Activated T-helper 17 cell treated with anti-CD3 and anti-CD28 coated beads, Interleukin-2, amount 50 U/mL, for 72 hours (primary cell): ENCODE data around the gene DNAJB1. TPM values are rescaled to one million over a fixed set of nuclear protein-coding genes. Genes with fewer than 3 reads are reported as not detected.
"Not testable (repeated sequence)": the region's sequence is repeated elsewhere in the genome, so short reads cannot be mapped to it uniquely, and the experiment has no call there.

Experiments
- ATAC-seq: fragments of 150-1000 bp; cut with Tn5 transposase; replicated peaks from 2 replicates; pipeline ENCODE4 v1.10.0; 2021; ENCODE audit warnings: mild to moderate bottlenecking, moderate library complexity
- H3K27ac Mint-ChIP-seq: one replicate; pipeline ENCODE4 v1.8.0; 2022; ENCODE audit warnings: mixed read lengths
- H3K27me3 Mint-ChIP-seq: one replicate; pipeline ENCODE4 v1.8.0; 2022; ENCODE audit warnings: mixed read lengths
- H3K36me3 Mint-ChIP-seq: one replicate; pipeline ENCODE4 v1.8.0; 2022; ENCODE audit warnings: low read depth, mild to moderate bottlenecking, mixed read lengths
- H3K4me1 Mint-ChIP-seq: one replicate; pipeline ENCODE4 v1.8.0; 2022; ENCODE audit warnings: mixed read lengths
- H3K4me3 Mint-ChIP-seq: one replicate; pipeline ENCODE4 v1.8.0; 2022; ENCODE audit warnings: mild to moderate bottlenecking, mixed read lengths
- H3K9me3 Mint-ChIP-seq: one replicate; pipeline ENCODE4 v1.8.0; 2022; ENCODE audit warnings: mixed read lengths
- total RNA-seq, 2 donors: library from RNA; stranded (reverse); gene quantifications; one replicate each; pipeline ENCODE4 v1.2.3, GENCODE V29; 2022

DNAJB1 gene
- total RNA-seq = 100 to 1,000 TPM in 1 of 2 donors, 10 to 100 TPM in 1; 79.4 to 140 TPM

GRCh38 chr19:14517840-14518505, at the start of gene DNAJB1:
Gene DNAJB1, minus strand, starts transcription at chr19:14518397. Its CDS starts 48 bp downstream, at chr19:14518349.
- no peaks in the 10 kb centered on the region for H3K27me3 Mint-ChIP-seq
- H3K27ac Mint-ChIP-seq = peak within 1 kb of the TSS; percentile 95
- peak; percentile 62 for ATAC-seq
- H3K4me3 Mint-ChIP-seq = peak within 1 kb of the TSS; percentile 99
- no peaks in the 10 kb centered on the region for H3K9me3 Mint-ChIP-seq
- peaks cover 56% of the 10 kb centered on the region for H3K36me3 Mint-ChIP-seq
- peaks cover 51% of the 10 kb centered on the region for H3K4me1 Mint-ChIP-seq

DNA sequence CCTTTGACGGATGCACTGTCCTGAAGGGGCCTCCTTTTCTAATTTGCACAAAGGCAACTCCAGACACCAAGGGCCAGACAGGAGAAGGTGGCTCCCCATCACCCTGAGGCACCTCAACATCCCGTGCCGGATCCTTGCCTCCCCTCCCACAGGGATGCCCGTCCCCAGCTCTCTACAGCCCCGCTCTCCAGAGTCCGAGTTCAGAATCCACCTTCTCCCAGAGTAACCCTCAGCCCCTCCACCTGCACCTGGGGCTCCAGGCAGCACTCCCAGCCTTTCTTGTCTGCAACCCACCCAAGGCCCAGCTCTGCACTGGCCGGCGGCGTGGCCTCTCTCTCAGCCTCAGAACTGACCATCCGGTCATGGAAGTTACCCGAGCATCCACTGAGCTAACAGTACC, 48.9 kb upstream of the DNAJB1 start:
- Mint-ChIP-seq H3K27ac (peak overlapping the region; percentile 13), H3K4me3 (no peak overlapping the region), H3K27me3 (no peaks in the 10 kb centered on the region), H3K9me3 (no peaks in the 10 kb centered on the region), H3K36me3 (peaks cover 39% of the 10 kb centered on the region), H3K4me1 (peaks cover 11% of the 10 kb centered on the region)
- ATAC-seq = no peak

DNA sequence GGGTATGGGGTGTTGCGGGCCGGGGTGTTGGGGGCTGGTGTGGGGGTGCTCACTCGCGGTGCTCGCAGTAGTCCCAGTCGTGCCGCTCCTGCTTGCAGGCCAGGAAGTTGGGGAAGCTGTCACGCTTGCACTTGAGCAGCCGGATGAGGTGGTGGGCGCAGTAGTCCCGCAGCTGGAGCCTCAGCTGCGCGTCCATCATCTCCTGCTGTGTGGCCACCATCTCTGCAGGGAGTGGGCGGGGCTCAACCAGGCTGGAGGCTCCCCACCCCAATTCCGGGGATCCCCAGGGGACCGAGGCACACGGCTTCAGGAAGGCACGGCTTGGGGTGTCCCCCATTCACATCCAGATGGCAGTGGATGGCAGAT, 48.5 kb upstream of the DNAJB1 start:
- Mint-ChIP-seq H3K36me3 (peaks cover 37% of the 10 kb centered on the region), H3K4me3 (no peak overlapping the region), H3K9me3 (no peaks in the 10 kb centered on the region), H3K27ac (no peak overlapping the region), H3K4me1 (peaks cover 11% of the 10 kb centered on the region), H3K27me3 (no peaks in the 10 kb centered on the region)
- no peak for ATAC-seq

GRCh38 chr19:14565765-14566711, 47.8 kb upstream of the DNAJB1 start:
- ATAC-seq = no peak
- Mint-ChIP-seq H3K27ac (no peak overlapping the region), H3K27me3 (no peaks in the 10 kb centered on the region), H3K4me3 (no peak overlapping the region), H3K36me3 (peaks cover 33% of the 10 kb centered on the region), H3K4me1 (peaks cover 11% of the 10 kb centered on the region), H3K9me3 (no peaks in the 10 kb centered on the region)

DNA sequence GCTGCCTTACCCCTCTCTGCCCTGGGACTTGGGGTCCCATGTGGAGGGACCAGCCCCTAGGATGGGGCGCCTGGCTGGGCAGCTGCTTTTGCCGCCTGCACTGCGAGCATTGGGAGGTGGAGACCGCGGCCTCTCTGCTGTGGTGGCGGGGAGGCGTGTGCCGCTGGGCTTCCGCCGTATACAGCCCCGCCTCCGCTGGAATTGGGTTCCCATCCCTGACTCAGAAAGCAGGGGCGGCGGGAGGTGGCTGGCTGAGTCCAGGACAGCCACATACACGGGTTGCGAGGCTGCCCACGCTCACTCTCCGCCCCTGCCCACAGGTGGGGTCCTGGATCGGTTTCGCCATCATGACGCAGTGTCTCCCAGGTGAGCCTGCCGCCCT, 47.1 kb upstream of the DNAJB1 start:
- Mint-ChIP-seq H3K27ac (no peak overlapping the region), H3K4me3 (no peak overlapping the region), H3K4me1 (peaks cover 11% of the 10 kb centered on the region), H3K9me3 (no peaks in the 10 kb centered on the region), H3K27me3 (no peaks in the 10 kb centered on the region), H3K36me3 (peaks cover 33% of the 10 kb centered on the region)
- no peak for ATAC-seq

- not testable (repeated sequence) for H3K27ac Mint-ChIP-seq
- peaks cover 11% of the 10 kb centered on the region for H3K4me1 Mint-ChIP-seq
- ATAC-seq = peak; percentile 4
Observed at GRCh38 chr19:14564652-14565297, 46.6 kb upstream of the DNAJB1 start.

DNA sequence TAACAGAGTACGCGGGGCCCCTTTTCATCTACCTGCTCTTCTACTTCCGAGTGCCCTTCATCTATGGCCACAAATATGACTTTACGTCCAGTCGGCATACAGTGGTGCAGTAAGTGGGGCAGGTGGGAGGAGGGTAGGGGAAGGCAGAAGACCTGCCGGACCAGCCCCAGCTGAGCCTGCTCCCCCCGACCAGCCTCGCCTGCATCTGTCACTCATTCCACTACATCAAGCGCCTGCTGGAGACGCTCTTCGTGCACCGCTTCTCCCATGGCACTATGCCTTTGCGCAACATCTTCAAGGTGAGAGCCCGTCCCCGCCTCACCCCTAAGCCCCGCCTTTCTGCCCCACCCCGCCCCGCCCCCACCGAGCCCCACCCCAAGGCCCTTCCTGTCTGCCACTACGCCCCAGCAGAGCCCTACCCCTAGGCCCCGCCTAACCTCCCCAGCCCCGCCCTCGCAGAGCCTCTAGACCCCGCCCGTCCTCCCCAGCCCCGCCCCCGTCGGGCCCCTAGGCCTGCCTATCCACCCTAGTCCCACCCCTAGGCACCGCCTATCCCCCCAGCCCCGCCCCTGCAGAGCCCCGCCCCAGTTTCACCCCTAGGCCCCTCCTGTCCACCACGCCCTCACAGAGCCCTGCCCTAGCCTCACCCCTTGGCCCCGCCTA, 45.9 kb upstream of the DNAJB1 start:
- Mint-ChIP-seq H3K36me3 (peaks cover 33% of the 10 kb centered on the region), H3K9me3 (no peaks in the 10 kb centered on the region), H3K27ac (peak overlapping the region; percentile 65), H3K4me3 (no peak overlapping the region), H3K27me3 (no peaks in the 10 kb centered on the region), H3K4me1 (peaks cover 5% of the 10 kb centered on the region)
- ATAC-seq = peak; percentile 83

More at GRCh38 chr19:14564652-14565297, 46.6 kb upstream of the DNAJB1 start:
- H3K36me3 Mint-ChIP-seq = peaks cover 33% of the 10 kb centered on the region
- H3K27me3 Mint-ChIP-seq, H3K9me3 Mint-ChIP-seq, H3K4me3 Mint-ChIP-seq: not testable (repeated sequence)

DNA sequence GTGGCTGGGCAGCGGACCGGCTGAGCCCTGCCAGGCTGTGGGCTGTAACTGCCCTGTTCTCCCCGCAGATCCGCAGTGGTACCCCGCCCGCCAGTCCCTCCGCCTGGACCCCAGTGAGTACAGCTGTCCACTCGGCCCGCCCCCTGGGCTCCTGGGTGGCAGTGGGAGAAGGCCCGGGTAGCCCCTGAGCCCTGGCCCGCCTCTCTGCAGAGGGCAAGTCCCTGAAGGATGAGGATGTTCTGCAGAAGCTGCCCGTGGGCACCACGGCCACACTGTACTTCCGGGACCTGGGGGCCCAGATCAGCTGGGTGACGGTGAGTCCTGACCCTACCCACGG, 45.4 kb upstream of the DNAJB1 start:
- Mint-ChIP-seq H3K9me3 (no peaks in the 10 kb centered on the region), H3K36me3 (peaks cover 30% of the 10 kb centered on the region), H3K4me3 (no peak overlapping the region), H3K27me3 (no peaks in the 10 kb centered on the region), H3K27ac (peak overlapping the region; percentile 65), H3K4me1 (peaks cover 4% of the 10 kb centered on the region)
- no peak for ATAC-seq

DNA sequence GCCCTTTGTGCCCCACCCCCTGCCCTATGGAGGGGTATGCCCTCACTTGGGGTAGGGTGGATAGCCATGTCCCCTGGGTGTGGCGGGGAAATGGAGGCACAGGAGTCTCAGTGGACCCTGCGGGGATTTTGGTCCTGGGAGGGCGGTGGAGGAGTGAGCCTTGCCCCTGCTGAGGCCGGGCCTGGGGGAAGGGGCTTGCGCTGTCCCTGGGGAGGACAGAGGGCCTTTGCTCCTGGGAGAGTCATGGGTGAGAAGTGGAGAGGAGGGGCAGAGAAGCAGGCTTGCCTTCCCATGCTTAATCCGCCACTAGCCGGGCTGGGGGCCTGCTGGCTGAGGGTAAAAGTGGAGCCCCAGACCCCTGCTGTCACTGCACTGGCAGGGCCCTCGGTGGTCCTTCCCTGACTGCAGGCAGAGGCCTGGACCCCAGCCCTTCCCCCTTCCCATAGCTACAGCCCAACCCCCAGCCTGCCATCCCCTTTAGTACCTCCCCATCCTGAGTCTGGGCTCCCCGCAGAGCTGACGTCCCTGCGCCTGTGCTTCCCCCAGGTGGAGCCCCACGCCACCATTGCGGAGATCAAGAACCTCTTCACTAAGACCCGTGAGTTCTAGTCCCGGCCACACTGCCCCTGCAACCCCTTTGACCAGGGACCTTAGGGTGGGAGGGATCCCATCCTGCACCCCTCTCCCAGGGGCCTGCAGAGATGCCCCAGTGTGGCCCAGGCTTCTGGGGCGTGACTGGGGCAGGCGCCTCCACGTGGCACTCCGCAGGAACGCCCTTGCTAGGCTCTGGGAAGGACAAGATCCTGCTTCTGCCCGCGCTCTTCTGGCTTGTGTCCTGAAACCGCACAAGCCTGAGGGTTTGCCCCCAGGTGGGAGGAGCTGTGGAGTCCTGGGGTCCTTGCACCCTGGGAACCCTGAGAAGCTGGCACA, 44.7 kb upstream of the DNAJB1 start:
- H3K4me3 Mint-ChIP-seq = no peak overlapping the region
- no peaks in the 10 kb centered on the region for H3K4me1 Mint-ChIP-seq
- H3K36me3 Mint-ChIP-seq = peaks cover 23% of the 10 kb centered on the region

DNA sequence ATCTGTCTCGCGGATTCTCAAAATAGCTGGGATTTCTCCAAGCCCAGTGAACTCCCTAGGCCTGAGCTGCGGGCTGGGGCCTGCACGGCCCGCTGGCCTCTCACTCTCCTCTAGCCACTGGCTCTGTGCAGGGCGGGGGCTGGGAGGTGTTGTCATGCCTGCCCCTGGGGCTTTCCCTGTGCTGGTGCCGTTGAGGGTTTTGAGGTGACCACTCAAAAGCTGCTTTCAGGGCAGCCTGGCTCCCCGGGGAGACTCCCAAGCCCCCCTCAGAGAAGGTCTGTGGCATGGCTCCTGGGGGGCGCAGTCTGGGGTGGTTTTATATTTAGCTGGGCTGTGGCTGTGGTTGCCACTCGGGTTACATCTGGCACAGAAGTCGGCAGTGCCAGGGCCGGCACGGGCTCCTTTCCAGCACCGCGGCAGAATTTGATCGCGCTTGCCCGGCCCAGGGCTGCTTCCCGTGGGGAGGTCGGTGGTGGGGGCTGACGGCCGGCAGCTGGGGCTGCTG, 43.7 kb upstream of the DNAJB1 start:
- Mint-ChIP-seq H3K36me3 (peaks cover 13% of the 10 kb centered on the region), H3K27me3 (no peaks in the 10 kb centered on the region), H3K4me1 (no peaks in the 10 kb centered on the region), H3K9me3 (no peaks in the 10 kb centered on the region), H3K27ac (no peak overlapping the region), H3K4me3 (no peak overlapping the region)
- ATAC-seq = no peak

More for the DNA sequence above, 44.7 kb upstream of the DNAJB1 start:
- Mint-ChIP-seq H3K27ac (no peak overlapping the region), H3K9me3 (no peaks in the 10 kb centered on the region), H3K27me3 (no peaks in the 10 kb centered on the region)
- no peak for ATAC-seq

GRCh38 chr19:14561249-14561648, 43.1 kb upstream of the DNAJB1 start:
- H3K9me3 Mint-ChIP-seq = no peaks in the 10 kb centered on the region
- H3K27me3 Mint-ChIP-seq = no peaks in the 10 kb centered on the region
- peaks cover 6% of the 10 kb centered on the region for H3K4me1 Mint-ChIP-seq

DNA sequence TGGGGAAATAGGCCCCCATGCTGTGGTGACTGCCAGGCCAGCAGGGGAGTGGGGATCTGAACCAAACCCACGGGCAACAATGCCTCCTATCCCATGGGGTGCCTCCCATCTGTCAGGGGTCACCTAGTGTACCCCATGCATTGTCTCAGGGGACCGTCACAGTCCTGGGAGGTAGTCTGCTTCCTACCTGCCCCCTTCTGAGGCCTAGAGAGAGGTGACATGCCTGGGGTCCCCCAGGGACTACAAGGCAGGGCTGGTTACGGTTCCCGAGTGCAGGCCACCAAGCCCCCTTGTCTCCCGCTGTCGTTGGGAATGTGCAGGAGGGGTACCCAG, 42.5 kb upstream of the DNAJB1 start:
- no peaks in the 10 kb centered on the region for H3K27me3 Mint-ChIP-seq
- H3K4me1 Mint-ChIP-seq = peaks cover 11% of the 10 kb centered on the region
- peaks cover 16% of the 10 kb centered on the region for H3K36me3 Mint-ChIP-seq
- no peaks in the 10 kb centered on the region for H3K9me3 Mint-ChIP-seq
- H3K4me3 Mint-ChIP-seq = no peak overlapping the region
- ATAC-seq = no peak
- H3K27ac Mint-ChIP-seq = peak overlapping the region; percentile 69

More at GRCh38 chr19:14561249-14561648, 43.1 kb upstream of the DNAJB1 start:
- ATAC-seq = no peak
- Mint-ChIP-seq H3K4me3 (no peak overlapping the region), H3K36me3 (peaks cover 16% of the 10 kb centered on the region), H3K27ac (no peak overlapping the region)

- no peak for ATAC-seq
- H3K4me3 Mint-ChIP-seq = no peak overlapping the region
- peak overlapping the region; percentile 69 for H3K27ac Mint-ChIP-seq
- H3K27me3 Mint-ChIP-seq = no peaks in the 10 kb centered on the region
- H3K9me3 Mint-ChIP-seq = no peaks in the 10 kb centered on the region
- H3K4me1 Mint-ChIP-seq = peaks cover 13% of the 10 kb centered on the region
- peaks cover 15% of the 10 kb centered on the region for H3K36me3 Mint-ChIP-seq
Observed at GRCh38 chr19:14559916-14560775, 41.9 kb upstream of the DNAJB1 start.
